ENCODE data around the gene PWWP2B.

GRCh38 chr10:132453470-132453861, 56.5 kb downstream of the PWWP2B start:
- TF ChIP-seq CTCF (conservative IDR thresholded peaks at IDR 0.05; ENCODE audit: low read depth in 2 of 2) (no peak), EZH2phosphoT487 (IDR thresholded peaks at IDR 0.05; ENCODE audit: unreplicated experiment) (no peak), EZH2 (IDR thresholded peaks at IDR 0.05; ENCODE audit: low read depth, unreplicated experiment) (no peak), NANOG (IDR thresholded peaks at IDR 0.05; ENCODE audit: borderline replicate concordance) (no peak), CREB1 (CRISPR knock-in tag; IDR thresholded peaks at IDR 0.05; ENCODE audit: low read depth) (no peak), POLR2AphosphoS5 (IDR thresholded peaks at IDR 0.05; ENCODE audit: low read depth) (no peak), REST (IDR thresholded peaks at IDR 0.05; ENCODE audit: unreplicated experiment) (no peak), ZNF331 (CRISPR knock-in tag; IDR thresholded peaks at IDR 0.05; ENCODE audit: low read depth) (no peak)
